Measurements from ENCODE around the gene BBS1.

- TF ChIP-seq CTCF (conservative IDR thresholded peaks at IDR 0.05; ENCODE audit: low read depth, low read length) (no peak), EZH2phosphoT487 (IDR thresholded peaks at IDR 0.05; ENCODE audit: borderline replicate concordance, low read length) (no peak), EZH2 (IDR thresholded peaks at IDR 0.05; ENCODE audit: low read length, unreplicated experiment) (no peak)
These were observed 70.4 kb downstream of the BBS1 start for GRCh38 chr11:66580803-66581202.

All from PC-3 (cell line).